Measurements from ENCODE around the gene C1orf167.

The C1orf167 gene

GRCh38 chr1:11837767-11838348 lies 75.9 kb downstream of the C1orf167 start:
- DNase-seq: no peak

GRCh38 chr1:11838349-11839272 lies 76.6 kb downstream of the C1orf167 start:
- peak; percentile 53 for DNase-seq
